Spleen (tissue), 7 donors: ENCODE data around the gene PAX2.

ENCODE experiments used
- CTCF ChIP-seq, 11 experiments: fragments of 200-600 bp in 7 of 11; fragments of 450-650 bp in 4 of 11; sonication (generic) in 4 of 11; IDR thresholded peaks in 8 of 11; conservative IDR thresholded peaks in 3 of 11; 1 replicate in 7 of 11; 2 replicates in 4 of 11; pipeline versions ENCODE4 v1.4.0 to v1.8.0; 2016 to 2021; ENCODE audit warnings: antibody characterized with exemption in 11 of 11, inconsistent platforms in 4 of 11, mild to moderate bottlenecking in 1 of 11
- POLR2A ChIP-seq, 3 donors: fragments of 450-650 bp; IDR thresholded peaks; one replicate each; pipeline ENCODE4 v1.5.1; 2017; ENCODE audit warnings: antibody characterized with exemption in 3 of 3, mild to moderate bottlenecking in 1 of 3
- POLR2AphosphoS5 ChIP-seq, 3 donors: sonication (generic); formaldehyde crosslinking; IDR thresholded peaks; one replicate each; pipeline ENCODE4 v1.5.1; 2017; ENCODE audit warnings: antibody characterized with exemption in 3 of 3
- donor health status: DM: no; HTN: no; CAD: no; lungs with moderate emphysema.
- donor health status: DM: no; HTN: no; CAD: no.
- donor health status: DM: no; HTN: no; CAD: no.

GRCh38 chr10:100784126-100784525 lies 38.7 kb downstream of the PAX2 start:
- TF ChIP-seq POLR2A (IDR thresholded peaks at IDR 0.05), result no peak
- no peak for TF ChIP-seq CTCF (IDR thresholded peaks at IDR 0.05 in 8 of 11, conservative IDR thresholded peaks at IDR 0.05 in 3 of 11)
- TF ChIP-seq POLR2AphosphoS5 (IDR thresholded peaks at IDR 0.05), result no peak
